MM.1S (cell line): ENCODE measurements around the gene RAB31.

ENCODE experiments used
- DNase-seq: peaks from one replicate; pipeline ENCODE4 v3.0.0-alpha.2; 2015
- H2AFZ ChIP-seq: fragments of 300-600 bp; sonication (generic); 2 replicates; pipeline ENCODE4 v1.6.0; 2016; ENCODE audit warnings: antibody characterized with exemption, low read length
- H3F3A ChIP-seq: fragments of 300-600 bp; sonication (generic); 2 replicates; pipeline ENCODE4 v1.6.1; 2016; ENCODE audit warnings: mild to moderate bottlenecking, antibody characterized with exemption, low read length, moderate library complexity, mixed read lengths; ENCODE audit not compliant: insufficient read depth
- H3K27ac ChIP-seq: fragments of 300-600 bp; sonication (generic); 2 replicates; pipeline ENCODE4 v1.5.1; 2016; ENCODE audit warnings: mild to moderate bottlenecking, low read length
- H3K27me3 ChIP-seq: fragments of 300-600 bp; sonication (generic); replicated peaks from 2 replicates; pipeline ENCODE4 v1.6.0; 2016; ENCODE audit warnings: low read length; ENCODE audit not compliant: insufficient read depth
- H3K36me3 ChIP-seq: fragments of 300-600 bp; sonication (generic); replicated peaks from 2 replicates; pipeline ENCODE4 v1.6.1; 2016; ENCODE audit warnings: mild to moderate bottlenecking, low read length, mixed read lengths; ENCODE audit not compliant: insufficient read depth
- H3K4me1 ChIP-seq: fragments of 300-600 bp; sonication (generic); 2 replicates; pipeline ENCODE4 v1.6.1; 2016; ENCODE audit warnings: low read length, mixed read lengths
- H3K4me2 ChIP-seq: fragments of 300-600 bp; sonication (generic); 2 replicates; pipeline ENCODE4 v1.6.0; 2016; ENCODE audit warnings: low read depth, low read length
- H3K4me3 ChIP-seq: fragments of 300-600 bp; sonication (generic); 2 replicates; pipeline ENCODE4 v1.5.1; 2016; ENCODE audit warnings: low read length, mixed read lengths
- H3K79me2 ChIP-seq: fragments of 300-600 bp; sonication (generic); 2 replicates; pipeline ENCODE4 v1.6.1; 2016; ENCODE audit warnings: mixed run types, low read length, mixed read lengths
- H3K9ac ChIP-seq: fragments of 300-600 bp; sonication (generic); 2 replicates; pipeline ENCODE4 v1.6.1; 2016; ENCODE audit warnings: low read length, mixed read lengths
- H3K9me2 ChIP-seq: fragments of 300-600 bp; sonication (generic); replicated peaks from 2 replicates; pipeline ENCODE4 v1.6.1; 2016; ENCODE audit warnings: mild to moderate bottlenecking, low read length, mixed read lengths; ENCODE audit not compliant: insufficient read depth
- H3K9me3 ChIP-seq: fragments of 300-600 bp; sonication (generic); replicated peaks from 2 replicates; pipeline ENCODE4 v1.6.1; 2016; ENCODE audit warnings: mild to moderate bottlenecking, low read length, mixed read lengths; ENCODE audit not compliant: insufficient read depth
- H4K20me1 ChIP-seq: fragments of 300-600 bp; sonication (generic); 2 replicates; pipeline ENCODE4 v1.6.1; 2016; ENCODE audit warnings: mild to moderate bottlenecking, low read length, moderate library complexity, mixed read lengths; ENCODE audit not compliant: insufficient read depth
- CTCF ChIP-seq: fragments of 300-600 bp; sonication (generic); IDR thresholded peaks from 2 replicates; pipeline ENCODE4 v1.5.1; 2016; ENCODE audit warnings: antibody characterized with exemption, low read length, mixed read lengths
- EZH2 ChIP-seq: fragments of 300-600 bp; sonication (generic); optimal IDR thresholded peaks from 2 replicates; pipeline ENCODE3; 2017; ENCODE audit warnings: low read depth, mild to moderate bottlenecking, antibody characterized with exemption, low read length, mixed read lengths
- EZH2phosphoT487 ChIP-seq: fragments of 300-600 bp; sonication (generic); IDR thresholded peaks from 2 replicates; pipeline ENCODE4 v1.6.1; 2018; ENCODE audit warnings: antibody characterized with exemption, low read length

The RAB31 gene

GRCh38 chr18:9663377-9663776, 44.7 kb upstream of the RAB31 start:
- H3K9me2 ChIP-seq: no peaks in the 10 kb centered on the region
- TF ChIP-seq CTCF (no peak), EZH2phosphoT487 (no peak), EZH2 (no peak)
- H3K27me3 ChIP-seq: no peaks in the 10 kb centered on the region
- H3K79me2 ChIP-seq: no peaks in the 10 kb centered on the region
- DNase-seq: no peak
- H4K20me1 ChIP-seq: no peaks in the 10 kb centered on the region
- H3F3A ChIP-seq: no peaks in the 10 kb centered on the region
- no peak overlapping the region for H3K4me2 ChIP-seq
- H3K27ac ChIP-seq: no peak overlapping the region
- H3K36me3 ChIP-seq: no peaks in the 10 kb centered on the region
- no peaks in the 10 kb centered on the region for H3K4me1 ChIP-seq
- H3K9ac ChIP-seq: no peak overlapping the region
- H2AFZ ChIP-seq: no peak overlapping the region
- no peaks in the 10 kb centered on the region for H3K9me3 ChIP-seq
- H3K4me3 ChIP-seq: no peak overlapping the region

- no peak overlapping the region for H3K4me2 ChIP-seq
- no peak for DNase-seq
These were observed 42.8 kb upstream of the RAB31 start for GRCh38 chr18:9665314-9665713.

GRCh38 chr18:9666548-9666947, 41.6 kb upstream of the RAB31 start:
- Histone ChIP-seq H4K20me1 (no peaks in the 10 kb centered on the region), H3K27ac (no peak overlapping the region), H3K79me2 (no peaks in the 10 kb centered on the region), H3F3A (no peaks in the 10 kb centered on the region), H3K27me3 (no peaks in the 10 kb centered on the region), H2AFZ (no peak overlapping the region), H3K36me3 (no peaks in the 10 kb centered on the region), H3K4me2 (no peak overlapping the region), H3K9me2 (no peaks in the 10 kb centered on the region), H3K9me3 (no peaks in the 10 kb centered on the region), H3K9ac (no peak overlapping the region), H3K4me1 (no peaks in the 10 kb centered on the region), H3K4me3 (no peak overlapping the region)
- DNase-seq: no peak
- TF ChIP-seq EZH2: no peak
- no peak for TF ChIP-seq CTCF
- TF ChIP-seq EZH2phosphoT487: no peak

More at GRCh38 chr18:9665314-9665713, 42.8 kb upstream of the RAB31 start:
- Histone ChIP-seq H3K27me3 (no peaks in the 10 kb centered on the region), H4K20me1 (no peaks in the 10 kb centered on the region), H3K4me3 (no peak overlapping the region), H3K36me3 (no peaks in the 10 kb centered on the region), H3K79me2 (no peaks in the 10 kb centered on the region), H3K4me1 (no peaks in the 10 kb centered on the region), H2AFZ (no peak overlapping the region), H3K27ac (no peak overlapping the region), H3K9me3 (no peaks in the 10 kb centered on the region), H3F3A (no peaks in the 10 kb centered on the region), H3K9ac (no peak overlapping the region), H3K9me2 (no peaks in the 10 kb centered on the region)
- no peak for TF ChIP-seq CTCF

- Histone ChIP-seq H2AFZ (no peak overlapping the region), H3F3A (peaks cover 15% of the 10 kb centered on the region), H3K36me3 (no peaks in the 10 kb centered on the region), H3K9me2 (no peaks in the 10 kb centered on the region), H3K4me2 (no peak overlapping the region), H3K4me3 (no peak overlapping the region), H3K4me1 (peaks cover 11% of the 10 kb centered on the region), H3K9ac (no peak overlapping the region), H4K20me1 (no peaks in the 10 kb centered on the region), H3K27me3 (no peaks in the 10 kb centered on the region), H3K79me2 (no peaks in the 10 kb centered on the region), H3K27ac (no peak overlapping the region), H3K9me3 (no peaks in the 10 kb centered on the region)
- TF ChIP-seq EZH2 (no peak), CTCF (no peak), EZH2phosphoT487 (no peak)
- no peak for DNase-seq
These were observed 39.1 kb upstream of the RAB31 start for GRCh38 chr18:9669016-9669415.
